ENCODE data around the gene SNX8. TPM values are rescaled to one million over a fixed set of nuclear protein-coding genes. Genes with fewer than 3 reads are reported as not detected.

Gene SNX8
- polyA plus RNA-seq, 1 donor, result 38.8 TPM

- no peak for DNase-seq
Observed at GRCh38 chr7:2203766-2204300, 110.4 kb downstream of the SNX8 start.

GRCh38 chr7:2202901-2203765, 111.1 kb downstream of the SNX8 start:
- peak; percentile 29 for DNase-seq

GRCh38 chr7:2202361-2202761, 111.9 kb downstream of the SNX8 start:
- no peak for DNase-seq

Other genes starting within 250 kb of the SNX8 start
- gene MAD1L1, start 81.5 kb downstream of the SNX8 start, polyA plus RNA-seq (ENCODE audit: insufficient read length), result 21.8 TPM
- 40.3 TPM for gene MRM2, start 72.2 kb downstream of the SNX8 start, polyA plus RNA-seq (ENCODE audit: insufficient read length)
- gene NUDT1, start 72.2 kb downstream of the SNX8 start, polyA plus RNA-seq (ENCODE audit: insufficient read length), result 23.1 TPM
- 187 TPM for gene EIF3B, start 40.4 kb upstream of the SNX8 start, polyA plus RNA-seq (ENCODE audit: insufficient read length)
- 8.9 TPM for gene CHST12, start 89.2 kb upstream of the SNX8 start, polyA plus RNA-seq (ENCODE audit: insufficient read length)
- not detected for gene GRIFIN, start 162.0 kb upstream of the SNX8 start, polyA plus RNA-seq (ENCODE audit: insufficient read length)
- gene LFNG, start 205.3 kb upstream of the SNX8 start, polyA plus RNA-seq (ENCODE audit: insufficient read length), result 25.7 TPM
- gene BRAT1, start 241.1 kb upstream of the SNX8 start, polyA plus RNA-seq (ENCODE audit: insufficient read length), result 23.2 TPM
- 26.5 TPM for gene IQCE, start 244.5 kb upstream of the SNX8 start, polyA plus RNA-seq (ENCODE audit: insufficient read length)

Data from left kidney (tissue), 2 donors.